HepG2 (cell line): Measurements from ENCODE around the gene IBTK. TPM values are rescaled to one million over a fixed set of nuclear protein-coding genes. Genes with fewer than 3 reads are reported as not detected.

Source experiments
- ATAC-seq: fragments of 200-7000 bp; cut with Tn5 transposase; 3 replicates; pipeline ENCODE4 v1.9.1; 2020; ENCODE audit warnings: mild to moderate bottlenecking, moderate library complexity
- BruUV-seq: library from RNA; stranded (reverse); fragments of 400-500 nt; replicated peaks from 2 replicates; lab custom pipeline; 2021; lab: Mats Ljungman, UMichigan
- CTCF ChIA-PET: fragments of 300-600 bp; formaldehyde crosslinking; extraction: SDS; loops from one replicate; lab custom pipeline; 2021; ENCODE audit warnings: low total read pairs, inconsistent platforms, low intra/inter-chr PET ratio; lab: Yijun Ruan, JAX
- POLR2A ChIA-PET: fragments of 350-600 bp; sonication (Branson Sonifier 250); formaldehyde crosslinking; loops from one replicate; lab custom pipeline; 2020; ENCODE audit warnings: antibody characterized with exemption, inconsistent platforms; lab: Yijun Ruan, JAX
- DNase-seq: peaks from one replicate; pipeline ENCODE4 v3.0.0-alpha.2; 2015; ENCODE audit warnings: low spot score
- FAIRE-seq: peaks from 3 replicates; lab custom pipeline; 2011; peaks lifted over from hg19 to GRCh38; lab: Jason Lieb, UNC
- H2AFZ ChIP-seq: one replicate; pipeline ENCODE4 v1.6.1; 2011; ENCODE audit warnings: low read length, inconsistent platforms
- H3K27ac ChIP-seq: fragments of 300-600 bp; 3 replicates; pipeline ENCODE4 v1.8.0; 2011; ENCODE audit warnings: mixed run types, mild to moderate bottlenecking, mixed read lengths, low read length, inconsistent platforms; ENCODE audit not compliant: insufficient read depth; ENCODE audit errors: extremely low read length
- H3K27me3 ChIP-seq, 2 experiments: fragments of 200-600 bp in 1 of 2; 2 replicates in 1 of 2; 3 replicates in 1 of 2; pipeline versions ENCODE4 v1.6.0 to v1.8.0; 2011; ENCODE audit warnings: low read length in 2 of 2, mild to moderate bottlenecking in 2 of 2, moderate library complexity in 2 of 2, inconsistent platforms in 1 of 2; ENCODE audit not compliant: insufficient read depth in 2 of 2, control insufficient read depth in 1 of 2
- H3K36me3 ChIP-seq, 2 experiments: fragments of 200-600 bp in 1 of 2; replicated peaks in 1 of 2; 2 replicates in 1 of 2; 3 replicates in 1 of 2; pipeline versions ENCODE4 v1.5.1 to v1.8.0; 2011; ENCODE audit warnings: low read length in 2 of 2, inconsistent platforms in 1 of 2; ENCODE audit not compliant: insufficient read depth in 2 of 2, control insufficient read depth in 1 of 2
- H3K4me1 ChIP-seq: 2 replicates; pipeline ENCODE4 v1.5.1; 2012; ENCODE audit warnings: low read length, inconsistent platforms; ENCODE audit not compliant: insufficient read depth
- H3K4me2 ChIP-seq: 2 replicates; pipeline ENCODE4 v1.6.0; 2011; ENCODE audit warnings: low read depth, low read length, inconsistent platforms
- H3K4me3 ChIP-seq, 3 experiments: fragments of 200-600 bp in 1 of 3; sonication (generic), shearing (Covaris generic) in 1 of 3; replicated peaks in 1 of 3; 2 replicates each; pipeline ENCODE4 v1.5.1; 2011 to 2016; ENCODE audit warnings: low read length in 3 of 3, inconsistent platforms in 2 of 3, low read depth in 2 of 3, mild to moderate bottlenecking in 2 of 3, control low read depth in 1 of 3, mixed read lengths in 1 of 3; ENCODE audit not compliant: insufficient read depth in 1 of 3
- H3K79me2 ChIP-seq: one replicate; pipeline ENCODE4 v1.6.1; 2011; ENCODE audit warnings: low read length, inconsistent platforms; ENCODE audit not compliant: insufficient read depth
- H3K9ac ChIP-seq: 2 replicates; pipeline ENCODE4 v1.6.0; 2011; ENCODE audit warnings: mild to moderate bottlenecking, low read depth, low read length, inconsistent platforms; ENCODE audit not compliant: insufficient read depth
- H3K9me3 ChIP-seq: 2 replicates; pipeline ENCODE4 v1.5.1; 2012; ENCODE audit warnings: mild to moderate bottlenecking, low read length
- H4K20me1 ChIP-seq: 2 replicates; pipeline ENCODE4 v1.6.0; 2011; ENCODE audit warnings: inconsistent platforms, mild to moderate bottlenecking, low read length, moderate library complexity; ENCODE audit not compliant: insufficient read depth
- DNMT3B ChIP-seq: conservative IDR thresholded peaks from 2 replicates; pipeline ENCODE4 v1.6.1; 2016; ENCODE audit warnings: missing biosample characterization, control low read depth
- SCMH1 ChIP-seq: sonication (generic); formaldehyde crosslinking; IDR thresholded peaks from 2 replicates; pipeline ENCODE4 v1.9.0; 2021; ENCODE audit warnings: missing genetic modification reagents, mild to moderate bottlenecking, borderline replicate concordance
- WGBS: methylation state at CpG from one replicate; pipeline ENCODE4 v1.1.6; 2017; ENCODE audit warnings: low lambda C conversion rate; 5-methylcytosine and 5-hydroxymethylcytosine counted together
- in situ Hi-C: cut with HindIII; loops from 2 replicates; pipeline ENCODE4 v1.10.0; 2017; ENCODE audit warnings: low pct_unique_long_range_greater_than_20kb; ENCODE audit not compliant: extremely low pct_ligation_motif_present
- intact Hi-C: fragments of 100-400 bp; cut with micrococcal nuclease; formaldehyde crosslinking; loops from one replicate; pipeline ENCODE4 v1.10.0; 2022; ENCODE audit not compliant: unreplicated experiment
- polyA plus RNA-seq, 8 experiments: library from polyadenylated mRNA; depleted of rRNA in 3 of 8; stranded (reverse) in 7 of 8; unstranded in 1 of 8; fragments of >200 nt; fragmentation: Illumina TruSeq in 4 of 8; extraction: Trizol in 4 of 8; gene quantifications; 2 replicates each; pipeline versions ENCODE4 v1.2.1 to v1.2.3, GENCODE V29; 2011 to 2016; ENCODE audit warnings: low read depth in 4 of 8, missing spikeins in 1 of 8, mixed read lengths in 1 of 8; ENCODE audit not compliant: insufficient read depth in 1 of 8
- total RNA-seq, 5 experiments: library from RNA; depleted of rRNA; stranded (reverse); fragments of >200 nt; fragmentation: Illumina TruSeq; extraction: Trizol; gene quantifications; 2 replicates each; pipeline ENCODE4 v1.2.3, GENCODE V29; 2016; ENCODE audit warnings: low read depth in 1 of 5
- TF ChIP-seq, protein P1 (sequence below): sonication (generic); formaldehyde crosslinking; IDR thresholded peaks from 2 replicates; pipeline ENCODE4 v1.4.0; 2020; ENCODE audit warnings: missing genetic modification reagents

IBTK gene
- total and polyA plus RNA-seq, 2 of the 13 experiments (the other 11 are each of a cell fraction or from before 2014, with no cell fraction given): 23.8 to 60.0 TPM

DNA sequence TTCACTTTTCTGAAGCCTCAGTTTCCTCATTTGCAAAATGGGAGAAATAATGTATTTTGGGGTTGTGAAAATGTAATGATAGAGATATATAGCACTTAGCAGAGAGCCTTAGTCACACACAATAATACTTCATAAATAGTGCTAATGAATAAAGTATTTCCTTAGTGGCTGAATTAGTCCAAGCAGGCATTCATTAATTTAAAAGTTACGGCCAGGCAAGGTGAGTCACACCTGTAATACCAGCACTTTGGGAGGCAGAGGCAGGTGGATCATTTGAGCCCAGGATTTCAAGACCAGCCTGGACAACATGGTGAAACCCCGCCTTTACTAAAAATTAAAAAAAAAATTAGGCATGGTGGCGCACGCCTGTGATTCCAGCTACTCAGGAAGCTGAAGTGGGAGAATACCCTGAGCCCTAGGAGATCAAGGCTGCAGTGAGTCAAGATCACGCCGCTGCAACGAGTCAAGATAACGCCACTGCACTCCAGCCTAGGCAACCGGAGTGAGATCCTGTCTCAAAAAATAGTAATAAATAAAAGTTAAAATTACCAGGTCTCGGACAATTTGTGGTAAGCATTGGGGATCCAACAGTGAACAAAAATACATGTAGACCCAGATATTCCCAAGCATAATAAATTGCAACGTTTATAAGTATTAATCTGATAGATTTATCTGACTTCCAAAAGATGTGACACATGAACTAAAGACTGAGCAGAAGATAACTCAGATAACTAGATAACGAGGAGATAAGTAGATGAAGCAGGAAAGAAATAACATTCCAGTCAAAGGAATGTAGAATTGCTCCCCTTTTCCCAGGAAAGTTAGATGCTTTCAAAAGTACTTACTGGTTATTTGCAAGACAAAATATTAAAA is 2.1 kb upstream of the IBTK start:
- Histone ChIP-seq H3K9ac (no peak overlapping the region), H3K4me2 (peak overlapping the region; percentile 29; the same call in 1 of the 2 replicates), H3K27ac (peak overlapping the region; percentile 100), H3K27me3 (no peaks in the 10 kb centered on the region; a peak in 1 of 5 replicates), H4K20me1 (peaks cover 16% of the 10 kb centered on the region), H3K9me3 (no peaks in the 10 kb centered on the region), H3K4me3 (no peak overlapping the region; a peak in 1 of 6 replicates), H3K36me3 (peaks cover 0 to 4% of the 10 kb centered on the region in 2 experiments; a peak in 1 of 5 replicates), H2AFZ (no peak overlapping the region), H3K79me2 (peaks cover 25% of the 10 kb centered on the region), H3K4me1 (peaks cover 31% of the 10 kb centered on the region)
- ATAC-seq (no peak), DNase-seq (no peak), FAIRE-seq (no peak)
- WGBS: 83% methylated on average over 12 of the region's 12 CpGs
- BruUV-seq: no TSS peak
- TF ChIP-seq, protein P1, sequence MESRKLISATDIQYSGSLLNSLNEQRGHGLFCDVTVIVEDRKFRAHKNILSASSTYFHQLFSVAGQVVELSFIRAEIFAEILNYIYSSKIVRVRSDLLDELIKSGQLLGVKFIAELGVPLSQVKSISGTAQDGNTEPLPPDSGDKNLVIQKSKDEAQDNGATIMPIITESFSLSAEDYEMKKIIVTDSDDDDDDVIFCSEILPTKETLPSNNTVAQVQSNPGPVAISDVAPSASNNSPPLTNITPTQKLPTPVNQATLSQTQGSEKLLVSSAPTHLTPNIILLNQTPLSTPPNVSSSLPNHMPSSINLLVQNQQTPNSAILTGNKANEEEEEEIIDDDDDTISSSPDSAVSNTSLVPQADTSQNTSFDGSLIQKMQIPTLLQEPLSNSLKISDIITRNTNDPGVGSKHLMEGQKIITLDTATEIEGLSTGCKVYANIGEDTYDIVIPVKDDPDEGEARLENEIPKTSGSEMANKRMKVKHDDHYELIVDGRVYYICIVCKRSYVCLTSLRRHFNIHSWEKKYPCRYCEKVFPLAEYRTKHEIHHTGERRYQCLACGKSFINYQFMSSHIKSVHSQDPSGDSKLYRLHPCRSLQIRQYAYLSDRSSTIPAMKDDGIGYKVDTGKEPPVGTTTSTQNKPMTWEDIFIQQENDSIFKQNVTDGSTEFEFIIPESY (CRISPR knock-in tag): 0 out of 2 replicates have a peak, but pooled peaks have one; percentile 24
- TF ChIP-seq SCMH1: no peak
- TF ChIP-seq DNMT3B: no peak
- POLR2A ChIA-PET: interaction anchor here (0.7 to 3.9 kb wide), 6 partner anchors 29 to 869 kb away, joined by 3 to 43 read pairs (median 5); partner anchors contain the start of genes DOP1A, TENT5A and UBE3D
- intact Hi-C loops (loop anchor here (5.0 to 10.0 kb wide), 8 partner anchors 113 to 1265 kb away; partner anchors contain the start of genes DOP1A, PGM3, PRSS35 and RWDD2A), in situ Hi-C loops (loop anchor here (5.0 to 25.0 kb wide), 3 partner anchors 818 to 1263 kb away; partner anchors contain the start of genes DOP1A, PGM3, PRSS35 and RWDD2A)
- CTCF ChIA-PET: no interaction called here
